BLaER1 treated with 17β-estradiol and CSF1 and Interleukin-3, amounts not matched to agents 10 nM and 100 nM (cell line): Measurements from ENCODE around the gene EPHB4.

Experiments used
- H3K27ac ChIP-seq, 11 experiments: shearing (Covaris generic); formaldehyde crosslinking; 2 replicates each; pipeline ENCODE4 v1.8.1; 2022
- H3K27me3 ChIP-seq, 11 experiments: shearing (Covaris generic); formaldehyde crosslinking; 2 replicates each; pipeline ENCODE4 v1.8.1; 2022
- H3K36me3 ChIP-seq, 11 experiments: shearing (Covaris generic); formaldehyde crosslinking; 2 replicates each; pipeline ENCODE4 v1.8.1; 2022
- H3K4me1 ChIP-seq, 10 experiments: shearing (Covaris generic); formaldehyde crosslinking; 2 replicates each; pipeline ENCODE4 v1.8.1; 2022
- H3K4me2 ChIP-seq, 11 experiments: shearing (Covaris generic); formaldehyde crosslinking; 2 replicates each; pipeline ENCODE4 v1.8.1; 2022
- H3K4me3 ChIP-seq, 10 experiments: shearing (Covaris generic); formaldehyde crosslinking; 2 replicates each; pipeline ENCODE4 v1.8.1; 2022
- H3K9ac ChIP-seq, 11 experiments: shearing (Covaris generic); formaldehyde crosslinking; 2 replicates each; pipeline ENCODE4 v1.8.1; 2022
- H3K9me3 ChIP-seq, 11 experiments: shearing (Covaris generic); formaldehyde crosslinking; replicated peaks in 1 of 11; 2 replicates each; pipeline ENCODE4 v1.8.1; 2022
- H4K20me1 ChIP-seq, 11 experiments: shearing (Covaris generic); formaldehyde crosslinking; 2 replicates each; pipeline ENCODE4 v1.8.1; 2022
- Cebpa-rat ChIP-seq, 11 experiments: shearing (Covaris generic); IDR thresholded peaks; 2 replicates each; pipeline ENCODE4 v1.8.1; 2022

EPHB4 gene

DNA sequence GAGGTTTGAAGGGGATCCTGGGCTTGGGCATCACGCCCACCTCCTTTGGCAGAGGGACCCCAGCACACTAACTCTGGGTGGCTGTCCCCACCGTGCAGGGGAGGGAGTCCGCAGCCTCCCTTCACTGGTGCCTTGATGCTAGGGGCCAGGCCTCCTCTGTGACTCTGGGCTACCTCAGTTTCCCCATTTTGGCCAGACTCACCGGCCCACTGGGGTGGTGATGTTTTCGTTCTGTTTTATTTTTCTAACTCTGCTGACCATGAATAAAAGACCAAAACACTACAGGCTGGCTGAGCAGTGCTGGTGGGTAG is 39.4 kb upstream of the EPHB4 start:
- Histone ChIP-seq H3K27me3 (no peaks in the 10 kb centered on the region), H3K4me3 (peak overlapping the region; percentile 76 to 99 (median 95)), H3K4me2 (peak overlapping the region; percentile 93 to 99 (median 98)), H3K9ac (peak overlapping the region; percentile 88 to 99 (median 96)), H4K20me1 (peaks cover 0 to 28% (median 10%) of the 10 kb centered on the region in 11 experiments; a peak in 15 of 22 replicates), H3K36me3 (peaks cover 31 to 61% (median 52%) of the 10 kb centered on the region in 11 experiments), H3K4me1 (peaks cover 57 to 84% (median 74%) of the 10 kb centered on the region in 10 experiments), H3K9me3 (no peaks in the 10 kb centered on the region), H3K27ac (peak overlapping the region; percentile 87 to 98 (median 95))
- TF ChIP-seq Cebpa-rat (IDR thresholded peaks at IDR 0.05): no peak

DNA sequence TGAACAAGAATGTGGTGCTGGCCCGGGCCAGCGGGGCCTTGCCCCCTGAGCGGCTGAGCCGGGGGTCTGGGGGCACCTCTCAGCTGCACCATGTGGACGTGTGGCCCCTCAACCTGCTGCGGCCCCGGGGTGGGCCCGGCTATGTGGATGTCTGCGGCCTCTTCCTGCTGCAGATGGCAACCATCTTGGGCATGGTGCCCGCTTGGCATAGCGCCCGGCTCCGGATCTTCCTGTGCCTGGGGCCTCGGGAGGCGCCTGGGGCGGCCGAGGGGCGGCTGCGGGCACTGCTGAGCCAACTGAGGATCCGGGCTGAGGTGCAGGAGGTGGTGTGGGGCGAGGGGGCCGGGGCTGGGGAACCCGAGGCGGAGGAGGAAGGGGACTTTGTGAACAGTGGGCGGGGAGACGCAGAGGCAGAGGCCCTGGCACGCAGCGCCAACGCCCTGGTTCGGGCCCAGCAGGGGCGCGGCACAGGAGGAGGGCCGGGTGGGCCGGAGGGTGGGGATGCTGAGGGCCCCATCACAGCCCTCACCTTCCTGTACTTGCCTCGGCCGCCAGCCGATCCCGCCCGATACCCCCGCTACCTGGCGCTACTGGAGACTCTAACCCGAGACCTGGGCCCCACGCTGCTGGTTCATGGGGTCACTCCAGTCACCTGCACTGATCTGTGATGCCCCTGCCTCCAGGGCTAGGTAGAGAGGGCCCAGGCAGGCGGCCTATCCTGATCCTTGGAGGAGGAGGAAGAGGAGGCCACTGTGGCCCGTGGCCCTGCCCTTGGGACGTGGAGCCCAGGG is 38.8 kb upstream of the EPHB4 start:
- H3K4me3 ChIP-seq: peak overlapping the region; percentile 76 to 99 (median 95); a peak in 19 of 20 replicates
- no peak for TF ChIP-seq Cebpa-rat (IDR thresholded peaks at IDR 0.05)
- peaks cover 31 to 61% (median 52%) of the 10 kb centered on the region in 11 experiments for H3K36me3 ChIP-seq
- H3K9me3 ChIP-seq: no peaks in the 10 kb centered on the region
- H3K9ac ChIP-seq: peak overlapping the region; percentile 88 to 99 (median 96)
- H3K27ac ChIP-seq: peak overlapping the region; percentile 87 to 98 (median 95)
- no peaks in the 10 kb centered on the region for H3K27me3 ChIP-seq
- peaks cover 0 to 34% (median 16%) of the 10 kb centered on the region in 11 experiments; a peak in 17 of 22 replicates for H4K20me1 ChIP-seq
- peaks cover 58 to 83% (median 71%) of the 10 kb centered on the region in 10 experiments for H3K4me1 ChIP-seq
- peak overlapping the region; percentile 93 to 99 (median 98) for H3K4me2 ChIP-seq

DNA sequence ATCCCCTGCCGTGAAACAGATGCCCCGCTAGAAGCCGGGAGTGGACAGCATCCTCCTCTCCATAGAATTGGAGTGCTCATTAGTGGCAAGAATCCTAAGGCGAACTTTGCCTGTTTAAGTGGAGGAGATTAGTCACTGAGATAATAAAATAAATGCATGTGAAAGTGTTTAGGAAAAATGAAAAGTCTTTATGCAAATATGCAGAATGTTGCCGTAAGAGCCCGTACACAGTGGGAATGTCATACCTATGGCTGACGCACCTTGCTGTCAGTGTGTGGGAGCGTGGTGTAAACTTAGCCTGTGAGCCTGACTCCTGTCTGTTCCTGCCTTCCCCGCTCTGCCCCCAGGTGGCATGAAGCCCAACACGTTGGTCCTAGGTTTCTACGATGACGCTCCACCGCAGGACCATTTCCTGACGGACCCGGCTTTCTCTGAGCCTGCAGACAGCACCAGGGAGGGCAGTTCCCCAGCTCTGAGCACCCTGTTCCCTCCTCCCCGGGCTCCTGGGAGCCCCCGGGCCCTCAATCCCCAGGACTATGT is 38.1 kb upstream of the EPHB4 start:
- H3K4me3 ChIP-seq: peak overlapping the region in 3 of 10 experiments; percentile 95 to 99 (median 99); a peak in 4 of 20 replicates
- peak overlapping the region; percentile 93 to 99 (median 98) for H3K4me2 ChIP-seq
- peaks cover 31 to 61% (median 52%) of the 10 kb centered on the region in 11 experiments for H3K36me3 ChIP-seq
- no peaks in the 10 kb centered on the region for H3K27me3 ChIP-seq
- TF ChIP-seq Cebpa-rat (IDR thresholded peaks at IDR 0.05): no peak
- H3K9me3 ChIP-seq: no peaks in the 10 kb centered on the region
- H3K4me1 ChIP-seq: peaks cover 52 to 83% (median 70%) of the 10 kb centered on the region in 10 experiments
- H4K20me1 ChIP-seq: peaks cover 0 to 41% (median 23%) of the 10 kb centered on the region in 11 experiments; a peak in 18 of 22 replicates
- peak overlapping the region in 10 of 11 experiments; percentile 88 to 98 (median 96); a peak in 17 of 22 replicates for H3K9ac ChIP-seq
- peak overlapping the region; percentile 87 to 98 (median 95); a peak in 21 of 22 replicates for H3K27ac ChIP-seq

DNA sequence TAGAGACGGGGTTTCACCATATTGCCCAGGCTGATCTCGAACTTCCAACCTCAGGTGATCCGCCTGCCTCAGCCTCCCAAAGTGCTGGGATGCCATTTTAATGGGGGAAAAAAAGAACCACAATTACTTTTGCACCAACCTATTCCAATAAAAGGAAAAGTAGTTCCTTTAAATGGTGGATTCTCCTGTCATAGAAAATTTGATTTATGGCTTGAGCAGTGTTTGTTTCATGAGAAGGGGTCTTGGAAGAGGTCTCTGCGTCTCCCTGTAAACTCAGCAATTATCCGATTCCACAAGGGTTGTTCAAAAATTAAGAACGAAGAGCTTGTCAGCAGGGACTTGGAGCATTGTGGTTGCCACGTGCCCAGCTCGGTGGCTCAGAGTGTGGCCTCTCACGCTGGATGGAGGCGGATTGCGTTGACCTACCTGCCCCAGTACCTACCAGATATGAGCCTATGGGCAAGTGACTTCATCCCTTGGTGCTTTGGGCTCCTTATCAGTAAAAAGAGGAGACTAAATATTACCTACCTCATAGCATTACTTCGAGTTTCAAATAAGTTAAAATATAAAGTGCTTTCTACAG is 37.0 kb upstream of the EPHB4 start:
- Histone ChIP-seq H3K4me1 (peaks cover 45 to 83% (median 69%) of the 10 kb centered on the region in 10 experiments), H4K20me1 (peaks cover 9 to 52% (median 34%) of the 10 kb centered on the region in 11 experiments; a peak in 21 of 22 replicates), H3K36me3 (peaks cover 32 to 66% (median 61%) of the 10 kb centered on the region in 11 experiments), H3K27ac (no peak overlapping the region), H3K9me3 (no peaks in the 10 kb centered on the region), H3K9ac (0 out of 22 replicates have a peak overlapping the region, but pooled peaks of 1 of the 11 experiments have one; percentile 1), H3K27me3 (no peaks in the 10 kb centered on the region), H3K4me3 (no peak overlapping the region), H3K4me2 (peak overlapping the region in 5 of 11 experiments; percentile 30 to 95 (median 37); a peak in 5 of 22 replicates)
- TF ChIP-seq Cebpa-rat (IDR thresholded peaks at IDR 0.05): no peak

DNA sequence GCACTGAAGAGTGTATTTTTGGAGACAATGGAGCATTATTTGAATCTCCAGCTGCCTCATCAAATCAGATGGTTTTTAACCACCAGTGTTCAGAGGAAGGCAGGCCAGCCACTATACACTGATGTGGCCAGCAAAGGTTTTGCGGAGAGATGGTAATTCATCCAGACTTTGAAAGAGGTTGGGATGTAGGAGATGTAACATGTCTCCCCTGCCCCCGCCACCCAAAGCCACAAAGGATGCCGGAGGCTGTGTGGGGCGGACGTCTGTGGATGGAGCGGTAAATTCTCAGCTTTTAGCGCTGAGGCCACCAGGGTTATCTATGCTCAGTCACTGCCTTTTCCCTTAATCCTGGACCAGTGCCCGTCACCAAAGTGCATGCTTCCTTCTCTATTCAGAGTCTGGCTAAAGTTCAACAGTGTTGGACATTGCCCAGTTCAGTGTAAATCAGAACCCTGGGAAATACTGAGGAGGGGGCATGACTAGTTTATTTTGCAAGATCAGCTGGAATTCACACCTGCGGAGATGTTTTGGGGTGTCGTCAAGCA is 36.2 kb upstream of the EPHB4 start:
- Histone ChIP-seq H4K20me1 (peaks cover 17 to 60% (median 43%) of the 10 kb centered on the region in 11 experiments; a peak in 21 of 22 replicates), H3K4me3 (no peak overlapping the region), H3K4me1 (peaks cover 37 to 75% (median 61%) of the 10 kb centered on the region in 10 experiments), H3K4me2 (peak overlapping the region in 10 of 11 experiments; percentile 0 to 95 (median 35); a peak in 16 of 22 replicates), H3K27me3 (no peaks in the 10 kb centered on the region), H3K36me3 (peaks cover 32 to 75% (median 69%) of the 10 kb centered on the region in 11 experiments), H3K27ac (0 out of 22 replicates have a peak overlapping the region, but pooled peaks of 1 of the 11 experiments have one; percentile 13), H3K9ac (peak overlapping the region in 6 of 11 experiments; percentile 2 to 35 (median 30); a peak in 4 of 22 replicates), H3K9me3 (no peaks in the 10 kb centered on the region)
- no peak for TF ChIP-seq Cebpa-rat (IDR thresholded peaks at IDR 0.05)

DNA sequence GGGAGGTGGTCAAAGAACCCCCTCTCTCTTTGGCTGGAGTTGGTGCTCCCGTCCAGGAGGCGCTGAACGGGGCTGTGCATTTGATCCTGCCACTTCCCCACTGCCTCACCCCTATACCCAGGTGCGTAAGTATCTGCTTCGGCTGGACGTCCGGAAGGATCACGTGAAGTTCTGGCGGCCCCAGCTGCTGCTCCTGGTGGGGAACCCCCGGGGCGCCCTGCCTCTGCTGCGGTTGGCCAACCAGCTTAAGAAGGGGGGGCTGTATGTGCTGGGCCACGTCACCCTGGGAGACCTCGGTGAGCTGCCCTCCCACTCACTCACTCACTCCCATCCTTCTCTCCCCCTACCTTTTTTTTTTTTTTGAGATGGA is 34.3 kb upstream of the EPHB4 start:
- Histone ChIP-seq H3K4me1 (peaks cover 26 to 64% (median 49%) of the 10 kb centered on the region in 10 experiments), H3K4me2 (no peak overlapping the region), H3K9me3 (no peaks in the 10 kb centered on the region), H3K27ac (no peak overlapping the region), H3K4me3 (no peak overlapping the region), H3K9ac (no peak overlapping the region), H4K20me1 (peaks cover 27 to 79% (median 61%) of the 10 kb centered on the region in 11 experiments; a peak in 21 of 22 replicates), H3K27me3 (no peaks in the 10 kb centered on the region), H3K36me3 (peaks cover 43 to 94% (median 88%) of the 10 kb centered on the region in 11 experiments)
- TF ChIP-seq Cebpa-rat (IDR thresholded peaks at IDR 0.05): no peak

DNA sequence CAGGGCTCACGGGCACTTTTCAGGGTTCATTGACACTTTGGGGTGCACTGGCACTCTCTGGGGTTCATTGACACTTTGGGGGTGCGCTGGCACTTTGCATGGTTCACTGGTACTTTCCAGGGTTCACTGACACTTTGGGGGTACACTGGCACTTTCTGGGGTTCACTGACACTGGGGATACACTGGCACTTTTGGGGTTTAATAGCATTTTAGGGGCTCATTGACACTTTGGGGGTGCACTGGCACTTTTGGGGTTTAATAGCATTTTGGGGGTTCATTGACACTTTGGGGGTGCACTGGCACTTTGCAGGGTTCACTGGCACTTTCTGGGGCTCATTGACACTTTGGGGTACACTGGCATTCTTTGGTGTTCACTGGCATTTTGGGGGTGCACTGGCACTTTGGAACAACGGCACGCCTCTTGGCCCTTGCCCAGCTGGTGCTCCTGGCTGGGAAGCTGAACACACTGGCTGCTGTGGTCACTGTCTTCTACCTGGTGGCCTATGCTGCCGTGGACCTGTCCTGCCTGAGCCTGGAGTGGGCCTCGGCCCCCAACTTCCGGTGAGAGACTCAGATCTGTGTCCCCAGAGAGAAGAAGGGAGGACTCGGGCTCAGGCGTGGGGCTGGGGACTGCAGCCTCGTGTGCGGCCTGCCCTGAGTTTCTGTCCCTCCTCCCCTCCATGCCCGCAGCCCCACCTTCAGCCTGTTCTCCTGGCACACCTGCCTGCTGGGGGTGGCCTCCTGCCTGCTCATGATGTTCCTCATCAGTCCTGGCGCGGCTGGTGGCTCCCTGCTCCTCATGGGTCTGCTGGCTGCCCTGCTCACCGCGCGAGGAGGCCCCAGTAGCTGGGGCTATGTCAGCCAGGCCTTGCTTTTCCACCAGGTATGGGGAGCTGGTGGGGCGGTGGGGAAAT is 33.6 kb upstream of the EPHB4 start:
- H3K27ac ChIP-seq: no peak overlapping the region

DNA sequence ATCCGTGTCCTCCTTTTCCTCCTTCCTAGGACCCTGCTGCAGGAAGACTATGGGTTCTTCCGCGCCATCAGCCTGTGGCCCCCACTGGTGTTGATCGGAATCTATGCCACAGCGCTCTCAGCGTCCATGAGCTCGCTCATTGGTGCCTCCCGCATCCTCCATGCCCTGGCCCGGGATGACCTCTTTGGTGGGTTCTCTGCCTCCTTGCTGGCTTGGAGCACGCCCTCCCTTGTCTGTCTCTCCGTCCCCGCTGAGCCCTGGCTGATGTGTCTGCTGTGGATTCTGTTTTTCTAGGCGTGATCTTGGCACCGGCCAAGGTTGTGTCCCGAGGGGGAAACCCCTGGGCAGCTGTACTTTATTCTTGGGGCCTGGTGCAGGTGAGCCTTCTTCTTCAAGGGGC is 32.5 kb upstream of the EPHB4 start:
- TF ChIP-seq Cebpa-rat (IDR thresholded peaks at IDR 0.05): no peak
- no peak overlapping the region for H3K27ac ChIP-seq
- no peak overlapping the region for H3K4me3 ChIP-seq
- H3K9me3 ChIP-seq: no peaks in the 10 kb centered on the region
- peaks cover 40 to 97% (median 79%) of the 10 kb centered on the region in 11 experiments; a peak in 21 of 22 replicates for H4K20me1 ChIP-seq
- no peaks in the 10 kb centered on the region for H3K27me3 ChIP-seq
- H3K4me2 ChIP-seq: no peak overlapping the region
- H3K9ac ChIP-seq: no peak overlapping the region
- H3K4me1 ChIP-seq: peaks cover 22 to 60% (median 45%) of the 10 kb centered on the region in 10 experiments
- H3K36me3 ChIP-seq: peaks cover 46 to 100% (median 95%) of the 10 kb centered on the region in 11 experiments

More for the DNA sequence above, 33.6 kb upstream of the EPHB4 start:
- H3K4me1 ChIP-seq: peaks cover 20 to 60% (median 46%) of the 10 kb centered on the region in 10 experiments
- no peak overlapping the region for H3K4me3 ChIP-seq
- H3K36me3 ChIP-seq: peaks cover 46 to 99% (median 94%) of the 10 kb centered on the region in 11 experiments
- H4K20me1 ChIP-seq: peaks cover 31 to 86% (median 68%) of the 10 kb centered on the region in 11 experiments; a peak in 21 of 22 replicates
- no peaks in the 10 kb centered on the region for H3K9me3 ChIP-seq
- peak overlapping the region in 2 of 11 experiments; percentile 6 to 12; a peak in 5 of 22 replicates for H3K4me2 ChIP-seq
- no peaks in the 10 kb centered on the region for H3K27me3 ChIP-seq
- no peak for TF ChIP-seq Cebpa-rat (IDR thresholded peaks at IDR 0.05)
- no peak overlapping the region for H3K9ac ChIP-seq
